H9 (cell line): ENCODE results near the gene TPD52L1. TPM values are rescaled to one million over a fixed set of nuclear protein-coding genes. Genes with fewer than 3 reads are reported as not detected.

ENCODE experiments used
- DNase-seq: peaks from one replicate; pipeline ENCODE4 v3.0.0-alpha.2; 2017
- H2AFZ ChIP-seq: one replicate; pipeline ENCODE4 v1.6.1; 2013; ENCODE audit warnings: mild to moderate bottlenecking, low read length, control low read depth, moderate library complexity
- H2AK5ac ChIP-seq: 2 replicates; pipeline ENCODE4 v1.6.1; 2013; ENCODE audit warnings: low read length, control low read depth, mixed read lengths; ENCODE audit not compliant: insufficient read length
- H2BK120ac ChIP-seq: one replicate; pipeline ENCODE4 v1.6.1; 2013; ENCODE audit warnings: low read depth, mild to moderate bottlenecking, low read length, control low read depth, inconsistent platforms; ENCODE audit not compliant: poor library complexity, severe bottlenecking
- H2BK12ac ChIP-seq: 2 replicates; pipeline ENCODE4 v1.6.1; 2013; ENCODE audit warnings: low read length, control low read depth, mixed read lengths, low read depth; ENCODE audit not compliant: insufficient read length
- H2BK15ac ChIP-seq: 2 replicates; pipeline ENCODE4 v1.6.1; 2013; ENCODE audit warnings: low read depth, low read length, control low read depth
- H2BK20ac ChIP-seq: one replicate; pipeline ENCODE4 v1.6.1; 2013; ENCODE audit warnings: low read depth, mild to moderate bottlenecking, low read length, control low read depth, inconsistent platforms; ENCODE audit not compliant: poor library complexity, severe bottlenecking
- H2BK5ac ChIP-seq: 2 replicates; pipeline ENCODE4 v1.6.1; 2013; ENCODE audit warnings: low read length, control low read depth, mixed read lengths; ENCODE audit not compliant: insufficient read length
- H3K14ac ChIP-seq: 2 replicates; pipeline ENCODE4 v1.6.1; 2013; ENCODE audit warnings: low read length, control low read depth; ENCODE audit not compliant: insufficient read depth
- H3K18ac ChIP-seq: 2 replicates; pipeline ENCODE4 v1.6.1; 2013; ENCODE audit warnings: low read depth, mild to moderate bottlenecking, mixed read lengths, low read length, control low read depth; ENCODE audit not compliant: insufficient read length
- H3K23ac ChIP-seq: 2 replicates; pipeline ENCODE4 v1.6.1; 2013; ENCODE audit warnings: low read length, control low read depth, mixed read lengths, low read depth; ENCODE audit not compliant: insufficient read length
- H3K23me2 ChIP-seq: 2 replicates; pipeline ENCODE4 v1.6.1; 2013; ENCODE audit warnings: low read depth, mild to moderate bottlenecking, mixed read lengths, low read length, control low read depth; ENCODE audit not compliant: insufficient read length, poor library complexity, severe bottlenecking
- H3K27ac ChIP-seq: 2 replicates; pipeline ENCODE4 v1.5.1; 2013; ENCODE audit warnings: low read length, control low read depth, mixed read lengths, low read depth; ENCODE audit not compliant: insufficient read length
- H3K27me3 ChIP-seq: 2 replicates; pipeline ENCODE4 v1.6.1; 2013; ENCODE audit warnings: low read length, control low read depth, inconsistent platforms; ENCODE audit not compliant: insufficient read depth
- H3K4ac ChIP-seq: 2 replicates; pipeline ENCODE4 v1.6.1; 2013; ENCODE audit warnings: low read depth, mild to moderate bottlenecking, control low read depth, inconsistent platforms, low read length, moderate library complexity
- H3K4me1 ChIP-seq: 2 replicates; pipeline ENCODE4 v1.6.1; 2013; ENCODE audit warnings: low read length, control low read depth, inconsistent platforms; ENCODE audit not compliant: insufficient read depth
- H3K4me2 ChIP-seq: 2 replicates; pipeline ENCODE4 v1.6.1; 2013; ENCODE audit warnings: low read length, control low read depth, mixed read lengths; ENCODE audit not compliant: insufficient read length, insufficient read depth
- H3K56ac ChIP-seq: 2 replicates; pipeline ENCODE4 v1.6.1; 2013; ENCODE audit warnings: low read depth, mild to moderate bottlenecking, mixed read lengths, low read length, control low read depth; ENCODE audit not compliant: insufficient read length
- H3K79me1 ChIP-seq: 2 replicates; pipeline ENCODE4 v1.6.1; 2013; ENCODE audit warnings: low read depth, mild to moderate bottlenecking, moderate library complexity, low read length, control low read depth, inconsistent platforms; ENCODE audit not compliant: insufficient read depth, poor library complexity, severe bottlenecking
- H3K79me2 ChIP-seq: 2 replicates; pipeline ENCODE4 v1.6.1; 2013; ENCODE audit warnings: low read length, control low read depth, inconsistent platforms; ENCODE audit not compliant: insufficient read depth
- H3K9ac ChIP-seq: 2 replicates; pipeline ENCODE4 v1.6.1; 2013; ENCODE audit warnings: low read length, control low read depth, mixed read lengths; ENCODE audit not compliant: insufficient read length; ENCODE audit errors: extremely low read depth
- H3K9me3 ChIP-seq: one replicate; pipeline ENCODE4 v1.6.1; 2013; ENCODE audit warnings: low read depth, low read length, inconsistent platforms; ENCODE audit not compliant: control insufficient read depth
- H3T11ph ChIP-seq: one replicate; pipeline ENCODE4 v1.6.1; 2013; ENCODE audit warnings: mild to moderate bottlenecking, low read length, control low read depth, inconsistent platforms
- H4K20me1 ChIP-seq: one replicate; pipeline ENCODE4 v1.6.1; 2013; ENCODE audit not compliant: control insufficient read depth, insufficient read length, insufficient read depth
- H4K5ac ChIP-seq: 2 replicates; pipeline ENCODE4 v1.6.1; 2013; ENCODE audit warnings: low read depth, mild to moderate bottlenecking, mixed read lengths, low read length, control low read depth; ENCODE audit not compliant: insufficient read length
- H4K8ac ChIP-seq: replicated peaks from 2 replicates; pipeline ENCODE4 v1.6.1; 2013; ENCODE audit warnings: low read length, control low read depth, mixed read lengths, low read depth; ENCODE audit not compliant: insufficient read length
- H4K91ac ChIP-seq: 2 replicates; pipeline ENCODE4 v1.6.1; 2013; ENCODE audit warnings: low read depth, mild to moderate bottlenecking, moderate library complexity, mixed read lengths, low read length, control low read depth; ENCODE audit not compliant: insufficient read length
- H3K27ac Mint-ChIP-seq, 3 experiments: 2 replicates in 2 of 3; 3 replicates in 1 of 3; pipeline ENCODE4 v1.8.0; 2020 to 2021; ENCODE audit warnings: mixed read lengths in 3 of 3, mild to moderate bottlenecking in 1 of 3, moderate library complexity in 1 of 3
- H3K27me3 Mint-ChIP-seq: 2 replicates; pipeline ENCODE4 v1.8.0; 2021; ENCODE audit warnings: low read depth, mild to moderate bottlenecking, moderate library complexity, mixed read lengths
- H3K36me3 Mint-ChIP-seq, 3 experiments: 2 replicates in 2 of 3; 3 replicates in 1 of 3; pipeline ENCODE4 v1.8.0; 2020 to 2021; ENCODE audit warnings: low read depth in 3 of 3, mixed read lengths in 3 of 3; ENCODE audit not compliant: insufficient read depth in 1 of 3
- H3K4me1 Mint-ChIP-seq, 2 experiments: 2 replicates each; pipeline ENCODE4 v1.8.0; 2020; ENCODE audit warnings: mixed read lengths in 2 of 2
- H3K4me3 Mint-ChIP-seq, 2 experiments: 2 replicates in 1 of 2; 3 replicates in 1 of 2; pipeline ENCODE4 v1.8.0; 2020 to 2021; ENCODE audit warnings: mild to moderate bottlenecking in 2 of 2, mixed read lengths in 2 of 2, moderate library complexity in 1 of 2
- H3K9me3 Mint-ChIP-seq, 2 experiments: 2 replicates in 1 of 2; 3 replicates in 1 of 2; pipeline ENCODE4 v1.8.0; 2020; ENCODE audit warnings: mild to moderate bottlenecking in 2 of 2, mixed read lengths in 2 of 2, moderate library complexity in 1 of 2
- CTCF ChIP-seq: fragments of 200-600 bp; sonication (generic); conservative IDR thresholded peaks from 3 replicates; pipeline ENCODE4 v1.8.0; 2021; ENCODE audit warnings: antibody characterized with exemption, mild to moderate bottlenecking
- WGBS: extraction: QIAGEN DNeasy Blood & Tissue Kit; methylation state at CpG from one replicate; pipeline ENCODE4 v1.1.7; 2013; ENCODE audit warnings: missing lambda C conversion rate, low lambda C conversion rate, mixed read lengths; ENCODE audit not compliant: insufficient read length; ENCODE audit errors: extremely low coverage; 5-methylcytosine and 5-hydroxymethylcytosine counted together
- total RNA-seq: library from RNA; stranded (reverse); gene quantifications from 2 replicates; pipeline ENCODE4 v1.2.1, GENCODE V29; 2021

The TPD52L1 gene
- total RNA-seq, 1 experiment from 2014 or later, result 6.6 TPM

DNA sequence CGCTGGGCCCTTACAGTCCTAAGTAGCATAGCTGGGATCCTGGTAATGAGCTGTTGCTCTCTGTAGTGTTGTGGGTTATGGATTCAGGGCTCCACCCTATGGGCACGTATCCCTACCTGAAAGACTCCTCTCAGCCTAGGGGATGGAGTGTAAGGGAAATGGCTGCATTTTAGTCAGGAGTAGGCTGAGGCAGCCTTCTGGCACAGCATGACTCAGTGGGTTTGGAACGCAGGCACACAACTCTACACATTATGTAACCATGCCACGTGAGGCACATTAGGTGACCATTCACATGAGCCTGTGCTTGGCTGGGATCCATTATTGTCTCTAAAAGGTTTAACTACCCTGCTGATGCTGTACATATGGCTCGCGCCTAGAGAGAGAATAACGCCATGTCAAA, 120.4 kb downstream of the TPD52L1 start:
- no peak overlapping the region for H3T11ph ChIP-seq
- no peak overlapping the region for H2AFZ ChIP-seq
- H2BK120ac ChIP-seq, result no peak overlapping the region
- H2AK5ac ChIP-seq, result no peak overlapping the region
- no peaks in the 10 kb centered on the region for H3K79me2 ChIP-seq
- H3K4me1 Mint-ChIP-seq, result no peaks in the 10 kb centered on the region; a peak in 1 of 4 replicates
- no peaks in the 10 kb centered on the region for H3K27me3 Mint-ChIP-seq
- no peaks in the 10 kb centered on the region for H3K9me3 Mint-ChIP-seq
- H2BK5ac ChIP-seq, result no peak overlapping the region
- H3K56ac ChIP-seq, result no peak overlapping the region
- no peak overlapping the region for H3K18ac ChIP-seq
- H3K4ac ChIP-seq, result no peak overlapping the region
- peaks cover 9 to 26% (median 14%) of the 10 kb centered on the region in 3 experiments; a peak in 6 of 7 replicates for H3K36me3 Mint-ChIP-seq
- H3K27ac Mint-ChIP-seq, result no peak overlapping the region; a peak in 2 of 7 replicates
- no peak overlapping the region for H4K91ac ChIP-seq
- no peaks in the 10 kb centered on the region for H4K20me1 ChIP-seq
- no peak overlapping the region for H3K14ac ChIP-seq
- no peaks in the 10 kb centered on the region for H3K9me3 ChIP-seq
- H3K9ac ChIP-seq, result no peak overlapping the region
- no peak overlapping the region for H3K23ac ChIP-seq
- no peak overlapping the region for H4K8ac ChIP-seq
- no peak for DNase-seq
- no peak overlapping the region for H3K4me2 ChIP-seq
- no peaks in the 10 kb centered on the region for H3K23me2 ChIP-seq
- H3K4me1 ChIP-seq, result no peaks in the 10 kb centered on the region
- no peak overlapping the region for H2BK15ac ChIP-seq
- no peak overlapping the region for H2BK12ac ChIP-seq
- H2BK20ac ChIP-seq, result no peak overlapping the region
- no peaks in the 10 kb centered on the region for H3K27me3 ChIP-seq
- H4K5ac ChIP-seq, result no peak overlapping the region
- H3K79me1 ChIP-seq, result no peaks in the 10 kb centered on the region
- no peak for TF ChIP-seq CTCF
- no peak overlapping the region for H3K4me3 Mint-ChIP-seq
- WGBS, result no CpG with 5 or more reads among the region's 7 CpGs
- H3K27ac ChIP-seq, result no peak overlapping the region
